ENCODE results near the gene CDKN2C.

CDKN2C gene

DNA sequence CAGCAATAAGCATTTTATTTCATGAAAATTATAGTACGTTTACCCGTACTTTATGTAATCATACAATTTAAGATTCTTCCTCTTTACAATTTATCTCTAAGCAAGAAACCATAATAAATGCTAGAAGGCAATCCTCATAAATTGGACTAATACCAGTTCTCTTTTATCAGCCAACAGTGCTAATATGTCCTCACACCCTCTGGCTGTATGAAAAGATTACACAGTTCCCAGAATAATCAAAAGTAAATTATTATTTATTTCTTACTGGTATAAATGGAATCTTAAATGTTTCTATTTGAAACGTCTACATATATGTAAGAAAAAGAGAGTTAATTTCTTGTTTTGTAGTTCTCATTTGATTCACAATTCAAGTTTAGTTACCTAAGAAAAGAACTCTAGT, 3.1 kb upstream of the CDKN2C start:
- DNase-seq, result no peak

DNA sequence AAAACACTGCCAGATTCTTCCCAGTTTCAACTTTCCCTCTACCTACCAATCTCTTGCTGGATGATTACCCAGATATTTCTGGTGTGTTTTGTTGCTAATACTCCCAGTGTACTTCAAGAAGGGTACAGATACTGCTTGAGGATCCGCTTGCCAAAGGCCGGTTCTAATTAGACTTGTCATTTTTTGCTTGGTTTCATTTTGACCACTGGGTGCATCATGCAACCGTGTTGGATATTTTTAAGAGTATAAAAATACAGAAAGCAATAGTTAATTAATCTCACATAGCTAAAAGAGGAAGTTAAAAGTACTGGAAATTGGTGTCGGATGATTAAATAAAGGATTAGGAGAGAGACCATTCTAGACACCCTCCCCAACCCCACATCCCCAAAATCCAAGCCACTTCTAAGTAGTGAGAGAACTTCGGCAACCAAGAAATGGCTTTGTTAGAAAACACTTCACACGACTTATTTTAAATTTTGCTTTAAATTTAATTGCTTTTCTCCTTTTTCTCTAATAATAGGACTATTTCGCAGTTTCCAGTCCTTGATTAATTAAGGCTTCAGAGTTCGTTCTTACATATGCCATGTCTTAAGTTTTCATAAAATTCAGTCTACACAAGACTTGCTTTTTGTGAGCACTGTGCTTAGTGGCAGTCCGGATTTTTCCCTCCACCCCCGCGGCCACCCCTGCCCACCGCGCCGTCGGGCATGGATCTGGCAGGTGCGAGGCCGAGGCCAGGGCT, 2.5 kb upstream of the CDKN2C start:
- DNase-seq, result no peak

- peak; percentile 86 for DNase-seq
These were observed 1.8 kb upstream of the CDKN2C start for GRCh38 chr1:50968158-50968820.

GRCh38 chr1:50968821-50969610, 1.0 kb upstream of the CDKN2C start:
- peak; percentile 55 for DNase-seq

GRCh38 chr1:50970509-50970887, 453 bp downstream of the CDKN2C start:
- no peak for DNase-seq

DNA sequence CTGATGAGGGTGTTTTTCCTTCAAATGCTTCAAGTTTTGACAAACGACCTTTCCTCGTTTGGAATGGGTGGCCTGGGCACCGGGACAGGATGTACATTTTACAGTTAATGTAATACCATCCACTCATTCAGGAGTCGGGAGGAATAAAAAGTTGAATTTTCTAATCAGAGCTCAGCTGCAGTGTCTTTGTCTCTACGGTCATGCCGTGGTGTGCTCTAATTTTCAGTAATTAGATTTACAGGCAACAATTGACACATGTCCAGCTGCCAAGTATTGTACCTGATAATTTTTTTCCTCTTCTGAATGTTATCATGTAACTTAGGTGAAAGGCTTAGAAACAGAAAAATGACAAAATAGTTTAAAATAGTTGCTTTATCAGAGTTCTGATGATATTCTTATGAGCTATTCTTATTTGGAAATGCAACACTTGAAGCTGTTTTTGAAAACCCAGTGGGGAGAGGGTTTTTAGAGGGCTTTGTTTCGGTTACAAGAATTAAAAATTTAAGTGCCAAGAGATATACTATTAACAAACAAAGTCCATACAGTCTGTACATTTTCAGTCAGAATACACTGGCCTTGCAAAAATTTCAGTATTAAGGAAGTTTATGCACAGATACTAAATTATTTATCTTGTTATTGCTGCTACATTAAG, 1.0 kb downstream of the CDKN2C start:
- DNase-seq, result no peak

- no peak for DNase-seq
These were observed 1.8 kb downstream of the CDKN2C start for GRCh38 chr1:50971748-50972305.

- no peak for DNase-seq
These were observed 2.7 kb downstream of the CDKN2C start for GRCh38 chr1:50972766-50973165.

GRCh38 chr1:50973255-50973654, 3.2 kb downstream of the CDKN2C start:
- DNase-seq, result no peak

DNA sequence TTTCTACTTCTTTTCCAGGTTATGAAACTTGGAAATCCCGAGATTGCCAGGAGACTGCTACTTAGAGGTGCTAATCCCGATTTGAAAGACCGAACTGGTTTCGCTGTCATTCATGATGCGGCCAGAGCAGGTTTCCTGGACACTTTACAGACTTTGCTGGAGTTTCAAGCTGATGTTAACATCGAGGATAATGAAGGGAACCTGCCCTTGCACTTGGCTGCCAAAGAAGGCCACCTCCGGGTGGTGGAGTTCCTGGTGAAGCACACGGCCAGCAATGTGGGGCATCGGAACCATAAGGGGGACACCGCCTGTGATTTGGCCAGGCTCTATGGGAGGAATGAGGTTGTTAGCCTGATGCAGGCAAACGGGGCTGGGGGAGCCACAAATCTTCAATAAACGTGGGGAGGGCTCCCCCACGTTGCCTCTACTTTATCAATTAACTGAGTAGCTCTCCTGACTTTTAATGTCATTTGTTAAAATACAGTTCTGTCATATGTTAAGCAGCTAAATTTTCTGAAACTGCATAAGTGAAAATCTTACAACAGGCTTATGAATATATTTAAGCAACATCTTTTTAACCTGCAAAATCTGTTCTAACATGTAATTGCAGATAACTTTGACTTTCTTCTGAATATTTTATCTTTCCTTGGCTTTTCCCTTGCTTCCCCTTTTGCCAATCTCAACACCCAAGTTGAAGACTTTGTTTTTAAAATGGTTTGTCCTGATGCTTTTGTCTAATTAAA, 4.0 kb downstream of the CDKN2C start:
- no peak for DNase-seq

GRCh38 chr1:50974618-50974935, 4.5 kb downstream of the CDKN2C start:
- DNase-seq, result no peak

GRCh38 chr1:50975436-50975835, 5.4 kb downstream of the CDKN2C start:
- DNase-seq, result no peak

DNA sequence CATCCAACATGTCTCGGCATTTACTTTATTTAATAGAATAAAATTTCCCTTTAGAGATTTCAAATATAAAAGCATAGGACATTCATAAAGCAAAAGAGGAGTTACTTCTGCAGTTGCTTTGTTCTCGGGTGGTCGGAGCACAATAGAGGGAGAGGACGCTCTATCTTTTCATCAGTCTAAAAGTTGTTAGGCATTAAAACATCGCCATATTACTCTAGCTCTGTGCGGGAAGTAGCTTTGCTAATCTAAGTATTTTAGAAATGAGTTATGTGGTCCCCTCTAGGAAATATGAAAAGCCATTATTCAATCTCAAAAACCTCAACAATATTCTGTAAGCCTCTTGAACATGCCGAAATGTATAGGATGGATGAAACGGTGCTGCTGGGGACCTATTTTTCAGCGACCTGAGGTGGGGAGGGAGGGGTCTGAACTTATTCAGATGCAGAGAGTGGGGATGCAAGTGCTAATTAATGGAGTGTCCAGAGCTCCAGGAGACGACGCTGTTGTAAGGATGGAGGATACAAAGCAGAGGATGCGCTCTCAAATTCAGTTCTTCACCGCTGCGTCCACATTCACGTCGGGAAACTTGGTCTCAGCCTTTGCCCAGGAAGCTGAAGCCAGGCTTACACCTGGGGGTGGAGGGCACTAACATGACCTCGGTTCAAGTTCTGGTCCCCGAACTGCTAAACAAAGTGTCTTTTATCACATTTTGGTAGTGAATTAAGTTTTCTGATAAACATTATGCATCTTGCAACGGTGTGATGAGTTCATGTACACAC, 6.3 kb downstream of the CDKN2C start:
- no peak for DNase-seq

DNA sequence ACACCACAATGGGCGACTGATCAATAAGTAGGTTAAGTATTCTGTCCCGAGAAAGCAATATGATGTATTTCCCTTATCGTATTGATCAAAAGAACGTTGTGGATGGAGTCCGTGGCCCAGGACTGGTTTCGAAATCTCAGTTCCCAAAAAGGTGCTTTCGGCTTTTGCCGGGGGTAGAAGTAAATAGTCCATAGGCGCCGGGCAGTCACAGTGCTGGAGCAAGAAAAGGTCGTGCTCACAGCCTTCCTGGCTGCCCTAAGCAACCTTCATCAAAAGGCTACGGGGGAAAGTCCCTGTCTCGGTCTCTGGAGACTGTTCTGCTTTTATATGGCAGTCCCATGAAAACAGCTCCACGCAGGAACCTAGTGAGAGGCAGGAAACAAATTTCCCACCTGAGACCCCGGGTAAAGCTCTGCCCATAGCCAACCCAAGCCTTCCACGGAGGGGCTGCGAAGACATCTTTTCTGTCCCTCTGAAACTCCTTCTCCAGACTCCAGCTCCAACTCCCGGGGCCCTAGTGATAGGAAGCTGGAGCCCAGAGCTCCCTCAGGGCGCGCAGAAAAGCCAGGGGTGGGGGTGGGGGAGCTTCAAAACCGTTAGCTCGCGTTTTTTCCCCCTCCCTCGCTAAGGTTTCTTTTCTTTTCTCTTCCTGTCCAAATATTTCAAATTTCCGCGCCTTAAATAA, 7.0 kb downstream of the CDKN2C start:
- peak; percentile 54 for DNase-seq

DNA sequence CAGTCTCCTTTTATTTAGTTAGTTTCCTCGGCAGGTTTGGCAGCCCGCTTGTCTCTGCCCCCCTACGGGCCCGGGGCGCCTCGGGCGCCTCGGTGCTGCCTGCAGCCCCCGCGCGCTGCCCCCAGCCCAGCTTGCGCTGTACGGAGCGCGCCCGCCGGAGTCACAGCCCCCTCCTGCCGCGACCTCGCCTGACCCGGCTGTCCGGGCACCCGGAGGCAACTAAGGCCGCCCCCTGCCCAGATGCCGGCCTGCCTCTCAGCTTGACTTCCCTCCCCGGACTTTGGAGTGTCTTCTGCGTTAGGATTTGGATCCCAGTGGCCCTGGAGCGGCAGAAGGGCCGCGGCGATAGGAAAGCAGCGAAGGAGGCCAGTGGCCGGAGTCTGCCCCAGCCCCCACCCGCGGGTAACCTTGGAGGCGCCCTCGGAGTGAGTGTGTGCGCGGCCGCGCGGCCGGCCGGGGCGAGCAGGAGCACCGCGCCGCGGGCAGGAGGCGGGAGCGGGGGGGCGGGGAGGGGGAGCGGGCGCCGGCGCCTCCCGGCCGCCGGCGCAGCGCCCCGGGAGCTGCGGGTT, 7.6 kb downstream of the CDKN2C start:
- DNase-seq, result no peak

- peak; percentile 30 for DNase-seq
These were observed 8.3 kb downstream of the CDKN2C start for GRCh38 chr1:50978144-50978851.

DNA sequence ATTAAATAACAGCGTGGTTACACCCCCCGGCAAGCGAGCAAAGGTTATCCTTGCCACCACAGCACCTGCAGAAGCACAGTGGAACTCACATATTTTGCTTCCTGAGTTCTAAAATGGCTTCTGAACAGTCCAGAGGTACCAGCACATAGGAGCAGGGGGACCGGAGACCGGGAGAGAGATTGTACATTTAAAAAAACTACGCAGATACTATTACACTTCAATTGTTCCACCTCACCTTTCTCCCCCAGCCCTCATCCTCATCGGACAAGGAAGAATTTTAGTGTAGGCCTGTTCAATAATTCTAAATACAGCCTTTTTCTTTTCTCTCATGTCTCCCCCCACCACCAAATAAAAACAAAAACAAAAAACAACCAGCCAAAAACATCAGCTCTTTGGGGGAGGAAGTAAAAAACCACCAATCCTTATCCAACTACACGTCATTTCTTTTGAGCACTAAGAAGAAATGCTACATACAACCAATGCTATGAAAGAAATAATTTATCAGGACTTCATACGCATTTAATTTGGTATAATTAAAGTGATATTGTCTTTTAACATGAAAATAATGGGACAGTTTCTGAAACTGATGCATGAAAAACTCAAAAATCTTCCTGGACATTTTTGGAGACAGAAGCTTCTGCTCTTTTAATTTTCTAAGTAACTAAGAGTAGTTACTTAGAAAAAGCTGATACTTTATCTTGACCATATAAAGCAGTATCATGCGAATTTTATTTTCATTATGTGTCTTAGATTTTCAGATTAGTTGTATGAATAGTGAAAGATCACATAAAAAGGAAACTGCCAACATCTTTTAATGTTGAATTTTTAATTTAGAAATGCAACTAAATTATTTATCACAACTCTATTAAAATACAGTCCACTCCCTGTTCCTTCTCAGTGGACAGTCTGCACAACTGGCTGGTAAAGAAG, 9.1 kb downstream of the CDKN2C start:
- peak; percentile 34 for DNase-seq

DNA sequence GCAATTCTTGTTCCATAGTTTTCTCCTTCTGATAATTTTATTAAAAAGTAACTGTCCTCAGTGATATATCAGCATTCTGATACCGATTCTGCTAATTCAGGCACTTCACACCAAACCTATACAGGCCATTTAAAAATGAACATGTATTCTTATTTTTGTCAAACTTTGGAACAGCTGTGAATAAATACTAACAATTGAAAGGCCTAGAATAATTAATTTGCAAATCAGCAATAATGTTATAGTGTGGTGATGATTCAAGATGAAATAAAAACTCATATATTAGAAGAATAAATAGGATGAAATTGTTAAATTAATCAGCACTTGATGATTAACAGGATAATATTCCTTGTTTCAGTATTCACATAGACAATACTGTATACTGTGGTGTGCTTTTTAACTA, 9.9 kb downstream of the CDKN2C start:
- DNase-seq, result no peak

GRCh38 chr1:50980505-50980904, 10.5 kb downstream of the CDKN2C start:
- no peak for DNase-seq

Data from CD4-positive, alpha-beta T cell treated with Interleukin-12 subunit alpha and Interleukin-12 subunit beta, for 1 hour (primary cell).